Activated CD4-positive, alpha-beta T cell treated with anti-CD3 and anti-CD28 coated beads, Interleukin-2, amount 50 U/mL, for 24 hours (primary cell): ENCODE measurements around the gene CD55.

Source experiments
- DNase-seq, 2 donors: peaks; one replicate each; pipeline ENCODE4 v3.0.0-alpha.2; 2020; ENCODE audit warnings: low read depth in 1 of 2, low spot score in 1 of 2

The CD55 gene

DNA sequence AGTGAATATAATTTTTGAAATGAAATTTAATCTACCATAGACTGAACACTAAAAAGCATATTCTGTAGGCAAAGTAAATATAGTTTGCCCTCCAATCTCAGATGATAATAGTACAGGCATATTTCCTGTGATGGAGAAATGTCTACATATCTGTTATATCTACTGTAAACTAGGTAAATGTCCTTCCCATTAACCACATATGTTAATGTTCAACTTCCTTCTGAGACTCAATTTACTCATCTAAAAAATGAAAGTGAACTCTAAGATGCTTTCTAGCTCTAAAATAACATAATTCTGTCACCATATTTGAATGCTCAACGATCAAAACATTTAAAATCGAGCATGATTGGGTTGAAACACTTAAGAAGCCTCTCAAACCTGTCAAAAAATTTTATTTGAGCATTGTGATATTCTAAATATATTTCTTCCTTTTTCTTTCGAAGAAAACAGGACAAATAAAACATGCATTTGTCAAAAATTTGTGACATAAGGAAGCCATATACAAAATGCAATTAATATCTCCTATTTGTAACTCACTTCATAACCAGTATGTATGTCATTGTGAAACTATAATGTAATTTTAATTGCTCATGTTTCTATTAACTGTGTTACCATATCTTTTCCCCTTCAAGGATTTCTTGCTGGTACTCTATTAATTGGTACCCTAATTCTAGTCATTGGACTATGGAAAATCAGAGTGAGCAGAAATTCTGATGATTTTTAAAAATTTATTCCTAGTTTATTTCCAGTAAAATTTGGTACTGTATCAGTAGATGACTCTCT, 34.2 kb downstream of the CD55 start:
- no peak for DNase-seq

DNA sequence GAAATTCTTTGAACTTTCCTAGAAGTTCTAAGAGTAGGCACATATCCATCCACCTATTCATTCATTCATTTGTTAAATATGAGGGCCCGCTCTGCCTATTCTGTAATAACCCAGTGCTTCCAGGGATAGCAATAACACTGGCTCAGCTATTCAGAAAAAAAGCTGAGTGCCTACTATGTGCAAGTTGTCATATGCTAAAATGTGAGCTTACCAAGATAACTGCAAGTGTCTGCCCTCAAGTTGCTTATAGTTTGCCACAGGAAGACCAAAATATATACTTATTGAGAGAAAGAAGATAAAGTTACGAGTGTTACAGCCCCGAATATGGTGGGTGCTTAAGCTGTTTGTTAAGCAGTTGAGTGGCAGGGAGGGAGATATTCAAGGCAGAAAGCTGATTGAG, 39.6 kb downstream of the CD55 start:
- no peak for DNase-seq

DNA sequence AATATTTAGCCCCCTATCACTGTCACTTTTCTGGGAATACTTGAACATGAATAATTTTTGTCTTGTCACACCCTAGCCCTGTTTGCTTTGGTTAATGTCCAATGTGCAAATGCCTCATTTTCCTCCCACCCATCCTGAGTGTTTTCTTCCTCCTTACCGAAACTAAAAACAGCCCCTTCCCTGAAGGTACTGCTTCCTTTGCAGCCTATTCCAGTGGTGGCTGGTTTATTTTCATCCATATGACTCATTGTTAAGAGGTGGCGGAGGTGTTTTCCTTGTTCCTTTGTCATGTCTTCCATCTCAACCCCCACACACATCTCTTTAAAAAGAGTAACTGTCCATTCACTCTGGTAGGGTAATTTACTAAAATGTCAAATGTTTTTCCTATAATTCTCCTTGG, 40.4 kb downstream of the CD55 start:
- no peak for DNase-seq

DNA sequence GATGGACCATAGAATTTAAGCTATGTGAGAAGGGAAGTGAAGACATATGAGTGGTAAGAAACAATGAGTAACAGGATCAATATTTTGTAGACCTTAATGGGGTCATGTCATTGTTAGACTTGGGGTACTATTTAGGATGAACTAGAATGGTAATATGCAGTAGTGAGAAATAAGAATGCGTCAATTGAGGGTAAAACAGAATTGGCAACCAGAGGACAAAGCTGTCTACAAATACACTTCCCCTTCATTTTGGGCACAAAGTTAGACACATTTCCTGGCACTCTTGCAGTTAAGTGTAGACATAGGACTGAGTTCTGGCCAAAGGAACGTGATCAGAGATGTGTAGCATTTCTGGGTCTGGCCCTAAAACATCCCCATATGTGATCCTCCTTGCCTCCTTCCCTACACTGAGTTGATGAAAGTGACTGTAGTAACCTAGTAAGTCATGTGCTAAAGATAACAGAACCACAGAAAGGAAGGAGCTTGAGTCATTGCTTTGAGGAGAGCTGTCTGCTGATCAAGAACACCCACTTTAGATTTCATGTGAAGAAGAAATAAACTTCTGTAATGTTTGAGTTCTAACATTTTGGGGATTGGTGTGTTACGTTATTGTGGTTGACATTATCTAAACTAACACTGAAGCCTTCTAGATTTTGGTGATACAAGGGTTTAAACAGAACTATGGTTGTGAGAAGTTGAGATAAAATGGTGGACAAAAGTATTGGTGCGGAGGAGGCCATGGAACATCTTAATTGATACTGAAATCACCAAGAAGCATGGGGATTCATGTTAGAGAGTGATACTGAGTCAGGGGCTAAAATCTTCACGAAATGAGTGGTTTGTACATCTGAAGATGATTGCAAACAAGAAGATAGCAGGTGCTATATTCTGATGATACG, 41.7 kb downstream of the CD55 start:
- peak in 1 of 2 donors; percentile 42 for DNase-seq

DNA sequence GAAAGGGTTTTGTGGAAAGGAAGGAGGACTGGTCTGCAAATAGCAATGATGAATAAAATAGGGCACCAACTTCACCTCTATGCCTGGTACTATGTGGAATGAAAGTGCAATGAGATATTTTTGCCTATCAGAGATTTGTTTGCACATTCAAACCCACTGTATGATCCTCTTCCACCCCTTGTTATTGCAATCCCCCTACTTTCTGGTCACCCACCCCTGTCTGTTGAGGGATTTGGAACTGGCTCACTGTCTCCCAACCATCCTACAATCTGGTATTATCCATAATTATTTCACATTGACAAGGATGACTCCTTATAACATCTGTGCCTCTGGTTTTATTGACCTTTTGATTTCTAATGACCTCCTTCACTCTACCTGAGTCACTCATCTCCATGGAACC, 42.4 kb downstream of the CD55 start:
- no peak for DNase-seq

DNA sequence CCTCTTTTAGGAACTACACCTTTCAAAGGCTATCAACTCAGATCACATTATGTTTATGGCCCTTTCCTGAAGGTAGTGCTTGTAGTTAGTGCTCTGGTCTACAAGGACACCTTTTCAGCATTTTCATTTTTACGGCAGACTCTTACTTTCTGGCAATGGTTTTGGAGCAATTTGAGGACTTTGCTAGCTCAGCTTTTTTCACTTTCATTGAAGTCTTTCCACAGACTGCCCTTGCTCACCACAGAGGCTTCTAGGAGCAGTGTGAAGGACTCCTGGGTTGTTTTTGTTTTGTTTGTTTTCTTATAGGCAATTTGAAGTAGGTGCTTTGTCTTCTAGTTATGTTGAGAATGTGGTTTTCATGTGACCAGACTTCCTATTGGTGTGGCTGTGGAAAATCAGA, 43.1 kb downstream of the CD55 start:
- no peak for DNase-seq

DNA sequence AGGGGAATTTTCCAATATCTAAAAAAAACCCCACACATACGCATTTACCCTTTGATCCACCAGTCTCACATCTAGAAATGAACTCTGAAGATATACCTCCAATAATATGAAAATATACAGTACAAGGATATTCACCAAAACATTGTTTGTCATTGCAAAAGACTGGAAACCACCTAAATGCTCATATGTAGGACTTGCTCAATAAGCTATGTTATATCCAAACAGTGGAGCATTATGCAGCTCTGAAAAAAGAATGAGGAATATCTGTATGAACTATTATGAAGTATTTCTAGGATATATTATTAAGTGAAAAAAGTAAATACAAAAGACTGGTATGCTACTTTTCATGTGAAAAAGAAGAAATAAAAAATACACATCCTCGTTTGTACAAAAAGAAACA, 43.6 kb downstream of the CD55 start:
- no peak for DNase-seq

DNA sequence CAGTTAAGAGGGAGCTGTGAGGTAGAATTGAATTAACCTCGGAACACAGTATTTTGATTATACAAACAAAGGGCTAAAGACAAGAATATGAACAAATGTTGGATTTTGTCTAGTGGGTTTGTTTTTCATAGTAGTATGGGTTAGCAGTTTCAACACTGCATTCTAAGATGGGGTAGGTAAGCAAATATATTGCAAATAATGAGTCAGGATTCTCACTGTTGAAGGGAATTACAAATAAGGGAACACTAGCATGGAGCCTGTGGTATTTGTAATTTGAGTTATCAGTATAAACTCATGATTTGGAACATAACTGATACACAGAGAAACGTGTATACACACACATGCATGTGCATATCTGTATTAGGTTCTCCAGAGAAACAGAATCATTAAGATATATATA, 44.5 kb downstream of the CD55 start:
- DNase-seq = no peak

DNA sequence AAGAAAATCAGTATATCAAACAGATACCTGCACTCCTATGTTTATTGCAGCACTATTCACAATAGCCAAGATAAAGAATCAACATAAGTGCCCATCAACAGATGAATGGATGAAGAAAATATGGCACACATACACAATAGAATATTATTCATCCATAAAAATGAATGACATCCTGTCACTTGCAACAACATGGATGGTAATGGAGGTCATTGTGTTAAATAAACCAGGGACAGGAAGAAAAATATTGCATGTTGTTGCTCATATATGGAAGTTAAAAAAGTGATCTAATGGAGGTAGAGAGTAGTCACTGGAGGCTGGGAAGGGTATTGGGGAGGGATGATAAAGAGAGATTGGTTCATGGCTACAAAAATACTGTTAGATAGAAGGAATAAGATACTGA, 67.2 kb downstream of the CD55 start:
- DNase-seq = no peak

DNA sequence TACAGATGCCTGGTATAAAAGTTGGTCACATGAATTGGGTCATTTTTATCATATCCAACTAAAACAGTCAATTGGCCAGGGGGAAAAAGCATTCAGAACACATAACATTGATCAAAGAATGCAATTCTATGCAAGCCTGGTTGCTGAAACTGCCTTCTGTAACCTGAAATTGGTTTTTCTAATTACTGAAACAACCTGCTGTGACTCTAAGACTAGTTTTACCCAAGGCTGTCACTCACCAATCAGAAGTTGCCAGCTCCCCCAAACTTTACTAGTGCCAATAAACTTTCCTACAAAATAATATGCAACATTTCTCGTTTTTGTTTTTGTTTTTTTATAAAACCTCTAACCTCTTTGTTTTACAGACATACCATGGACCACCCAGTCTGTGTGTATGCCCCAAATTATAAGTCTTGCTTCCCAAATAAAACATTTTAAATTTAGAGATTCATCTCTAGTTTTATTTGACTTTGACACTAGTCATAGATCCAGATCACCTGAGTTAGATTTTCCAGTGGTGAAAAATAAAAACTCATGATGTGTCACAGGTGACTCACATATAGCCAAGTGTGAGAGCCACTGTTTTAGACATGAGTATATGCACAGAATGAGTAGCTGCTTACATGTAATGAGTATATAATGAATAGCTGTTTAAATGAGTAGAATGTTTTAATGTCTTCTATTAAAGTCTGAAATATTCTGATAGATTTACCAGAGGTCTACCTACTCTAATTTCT, 68.4 kb downstream of the CD55 start:
- peak in 1 of 2 donors; percentile 35 for DNase-seq

DNA sequence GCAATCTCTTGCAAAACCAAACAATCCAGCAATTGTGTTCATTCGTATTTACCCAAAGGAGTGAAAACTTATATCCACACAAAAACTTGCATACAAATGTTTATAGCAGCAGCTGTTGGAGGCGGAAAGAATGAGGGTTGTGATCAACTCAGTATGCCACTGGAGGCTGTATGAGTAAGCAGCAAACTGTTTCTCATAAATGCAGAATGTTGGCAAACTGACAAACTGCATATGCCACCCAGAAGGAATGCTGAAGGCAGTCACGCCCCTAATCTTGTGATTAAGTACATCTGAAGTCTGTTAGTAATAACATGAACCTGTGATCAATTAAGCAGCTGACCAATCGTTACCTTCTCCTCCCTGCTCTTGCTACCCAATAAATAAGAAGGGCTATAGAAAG, 72.1 kb downstream of the CD55 start:
- no peak for DNase-seq

DNA sequence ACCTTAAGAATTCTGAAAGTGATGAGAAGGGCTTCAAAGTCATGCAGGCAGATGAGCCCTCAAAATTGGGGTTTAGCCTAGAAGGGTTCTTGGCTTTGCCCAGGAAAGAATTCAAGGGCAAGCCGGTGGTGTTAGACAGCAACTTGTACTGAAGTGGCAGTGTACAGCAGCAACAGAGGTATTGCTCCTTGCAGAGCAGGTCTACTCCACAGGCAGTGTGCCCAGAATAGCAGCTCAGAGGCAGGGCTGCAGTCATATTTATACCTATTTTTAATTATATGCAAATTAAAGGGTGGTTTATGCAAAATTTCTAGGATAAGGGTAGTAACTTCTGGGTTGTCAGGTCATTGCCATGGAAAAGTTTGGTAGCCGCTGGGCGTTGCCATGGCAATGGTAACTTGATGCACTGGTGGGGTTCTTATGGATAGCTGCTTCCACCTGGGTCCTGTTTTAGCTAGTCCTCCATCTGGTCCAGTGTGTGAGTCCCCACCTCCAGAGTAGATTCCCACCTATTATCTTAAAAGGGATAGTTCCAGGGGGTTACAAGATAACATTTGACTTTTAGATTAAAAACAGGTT, 74.8 kb downstream of the CD55 start:
- DNase-seq = no peak

DNA sequence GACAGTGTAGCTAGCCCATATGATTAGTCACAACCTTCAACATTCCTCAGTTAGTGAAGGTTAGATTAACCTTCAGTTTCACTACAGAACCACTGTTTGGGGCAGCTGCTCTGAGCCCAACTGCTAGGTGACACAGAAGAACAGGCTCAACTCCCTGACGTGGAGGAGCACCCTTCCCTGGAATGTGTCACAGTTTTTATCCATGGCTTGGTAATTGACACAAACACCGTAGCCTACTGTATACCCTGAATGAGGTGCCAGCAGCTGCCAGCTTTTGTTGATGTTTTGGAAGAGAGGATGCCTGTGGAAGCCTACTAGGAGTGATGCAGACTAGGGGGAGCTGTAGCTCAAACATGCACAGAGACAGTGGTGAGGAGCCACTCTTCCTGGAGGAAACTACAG, 76.0 kb downstream of the CD55 start:
- no peak for DNase-seq

DNA sequence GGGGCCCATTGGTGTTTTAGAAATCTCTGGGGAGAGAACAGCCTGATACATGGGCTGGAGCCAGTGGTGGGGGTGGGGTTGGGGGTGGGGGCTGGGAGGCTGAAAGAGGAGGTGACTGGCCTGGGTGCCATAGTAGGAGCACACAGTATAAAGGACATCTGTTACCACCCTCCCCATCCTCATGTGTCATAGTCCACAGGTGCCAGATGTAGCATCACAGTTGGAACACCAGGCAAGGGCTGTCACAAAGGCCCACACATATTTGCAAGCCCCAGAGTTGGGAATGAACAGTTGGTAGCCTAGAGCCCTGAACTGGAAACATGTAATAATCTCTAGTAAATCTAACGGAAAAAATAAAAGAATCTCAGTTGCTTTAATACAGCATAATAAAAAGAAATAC, 77.5 kb downstream of the CD55 start:
- DNase-seq = no peak

DNA sequence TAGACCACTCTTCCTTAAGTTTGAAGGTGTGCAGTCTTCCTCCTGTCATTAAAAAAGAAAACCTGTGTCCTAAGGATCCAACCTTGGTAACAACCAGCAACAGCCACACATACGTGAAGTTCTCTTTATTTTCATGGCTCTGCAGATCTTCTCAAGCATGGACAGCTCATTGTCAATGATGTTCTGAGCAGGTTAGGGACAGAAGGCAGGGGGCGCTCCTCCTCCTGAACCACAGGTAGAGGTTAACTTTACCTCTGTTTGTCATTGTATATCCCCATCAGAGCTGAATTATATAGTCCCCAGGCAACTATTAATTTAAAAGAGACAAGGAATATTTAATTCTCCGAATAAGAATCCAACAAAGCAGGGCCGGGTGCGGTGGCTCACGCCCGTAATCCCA, 80.1 kb downstream of the CD55 start:
- no peak for DNase-seq

DNA sequence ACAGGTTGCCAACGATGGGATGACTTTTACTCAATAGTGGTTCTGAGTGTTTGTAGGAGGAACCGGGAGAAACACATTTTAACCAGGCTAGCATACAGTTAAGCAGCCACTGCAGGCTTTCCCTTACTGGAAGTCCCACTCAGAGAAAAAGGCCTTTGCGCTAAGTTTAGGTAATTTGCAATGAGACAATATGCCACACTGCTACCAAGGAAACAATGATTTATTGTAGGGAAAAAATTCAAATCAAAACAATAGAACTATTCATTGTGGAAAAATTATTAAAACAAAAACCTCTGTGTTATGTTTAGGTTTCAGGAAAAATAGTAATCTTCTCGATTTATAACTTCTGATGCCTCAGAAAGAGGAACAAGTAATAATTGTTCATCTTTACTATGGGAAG, 81.3 kb downstream of the CD55 start:
- no peak for DNase-seq

DNA sequence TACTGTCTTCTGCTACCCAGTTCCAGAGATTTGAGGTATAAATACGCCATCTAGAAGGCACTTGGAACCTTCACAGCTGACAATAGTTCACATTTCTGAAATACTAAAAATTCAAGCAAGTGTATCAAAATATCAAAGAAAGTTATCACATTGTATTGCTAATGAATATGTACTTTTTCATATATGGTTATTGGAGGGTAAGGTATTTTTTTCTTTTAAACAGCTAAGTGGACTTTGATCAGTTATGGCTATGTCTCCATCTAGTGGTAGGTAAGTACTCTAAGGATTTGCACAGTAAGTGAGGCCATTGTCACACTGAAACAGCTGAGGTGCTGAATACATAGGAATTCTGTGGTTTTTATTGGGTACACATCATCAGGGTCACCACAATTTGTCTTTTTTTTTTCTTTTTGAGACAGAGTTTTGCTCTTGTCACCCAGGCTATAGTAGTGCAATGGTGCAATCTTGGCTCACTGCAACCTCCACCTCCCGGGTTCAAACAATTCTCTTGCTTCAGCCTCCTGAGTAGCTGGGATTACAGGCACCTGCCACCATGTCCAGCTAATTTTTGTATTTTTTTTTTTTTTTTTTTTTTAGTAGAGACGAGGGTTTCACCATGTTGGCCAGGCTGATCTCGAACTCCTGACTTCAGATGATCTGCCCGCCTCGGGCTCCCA, 83.5 kb downstream of the CD55 start:
- DNase-seq = no peak

DNA sequence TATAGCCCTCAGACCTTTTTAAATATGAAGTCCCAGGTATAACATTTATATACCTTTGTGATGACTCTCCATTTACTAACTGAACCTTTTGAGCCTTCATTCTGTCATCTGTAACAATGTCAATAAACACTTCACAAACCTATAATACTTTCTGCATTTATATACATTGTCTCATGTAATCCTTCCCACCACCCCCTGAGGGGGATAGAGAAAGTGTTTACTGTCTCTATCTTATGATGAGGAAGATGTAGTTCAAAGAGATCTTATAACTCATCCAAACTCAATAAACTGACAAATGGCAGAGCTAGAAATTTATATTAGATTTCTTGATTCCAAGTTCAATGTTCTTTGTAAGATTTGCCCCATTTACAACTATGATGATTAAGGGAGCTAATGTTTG, 84.3 kb downstream of the CD55 start:
- DNase-seq = no peak

DNA sequence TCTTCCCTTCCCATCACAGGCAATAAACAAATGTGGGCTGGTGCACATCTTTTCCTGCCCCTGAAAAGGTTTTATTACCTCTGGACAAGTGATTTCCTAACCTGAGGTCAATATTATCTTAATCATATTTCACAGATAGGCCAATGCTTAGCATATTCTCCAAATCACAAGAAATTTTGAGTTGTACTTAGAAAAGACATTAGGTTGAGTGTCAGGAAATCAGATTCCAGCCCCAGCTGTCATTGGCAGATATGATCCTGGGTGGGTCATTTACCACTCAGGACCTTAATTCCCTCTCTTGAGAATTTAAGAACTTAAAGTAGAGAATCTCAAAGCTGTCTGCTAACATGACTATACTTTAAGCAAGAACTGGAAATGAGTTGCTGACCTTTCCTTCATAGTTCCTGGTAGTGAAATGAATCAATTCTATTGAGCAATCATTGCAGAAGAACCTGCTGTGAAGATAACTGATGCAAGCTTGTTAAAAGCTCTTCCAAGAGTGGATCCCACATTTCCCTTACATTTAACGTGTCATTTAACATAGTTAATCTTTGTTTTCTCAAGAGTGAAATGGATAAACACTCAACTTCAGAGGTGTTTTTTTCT, 86.3 kb downstream of the CD55 start:
- no peak for DNase-seq
